Calu3 (cell line): ENCODE measurements around the gene PCGF1. TPM values are rescaled to one million over a fixed set of nuclear protein-coding genes. Genes with fewer than 3 reads are reported as not detected.

ENCODE experiments used
- BruUV-seq: library from RNA; stranded (reverse); fragments of 400-500 nt; replicated peaks from 2 replicates; lab custom pipeline; 2021; lab: Mats Ljungman, UMichigan
- CTCF ChIA-PET: fragments of 300-600 bp; sonication (Branson Sonifier 250); formaldehyde crosslinking; loops from one replicate; lab custom pipeline; 2022; ENCODE audit warnings: antibody characterized with exemption; lab: Charles Lee
- DNase-seq: peaks from one replicate; pipeline ENCODE4 v3.0.0; 2022
- H3K27ac Mint-ChIP-seq: one replicate; pipeline ENCODE4 v1.8.0; 2022; ENCODE audit warnings: mixed read lengths; ENCODE audit not compliant: unreplicated experiment
- H3K27me3 Mint-ChIP-seq: one replicate; pipeline ENCODE4 v1.8.0; 2022; ENCODE audit warnings: mixed read lengths; ENCODE audit not compliant: unreplicated experiment
- H3K36me3 Mint-ChIP-seq: one replicate; pipeline ENCODE4 v1.8.0; 2022; ENCODE audit warnings: mild to moderate bottlenecking, moderate library complexity, mixed read lengths; ENCODE audit not compliant: insufficient read depth, unreplicated experiment
- H3K4me1 Mint-ChIP-seq: one replicate; pipeline ENCODE4 v1.8.0; 2022; ENCODE audit warnings: mild to moderate bottlenecking, low read depth, mixed read lengths; ENCODE audit not compliant: unreplicated experiment
- H3K4me3 Mint-ChIP-seq: one replicate; pipeline ENCODE4 v1.8.0; 2022; ENCODE audit warnings: mild to moderate bottlenecking, low read depth, moderate library complexity, mixed read lengths; ENCODE audit not compliant: unreplicated experiment
- H3K9me3 Mint-ChIP-seq: one replicate; pipeline ENCODE4 v1.8.0; 2022; ENCODE audit warnings: low read depth, mixed read lengths; ENCODE audit not compliant: unreplicated experiment
- intact Hi-C: fragments of 100-400 bp; cut with micrococcal nuclease; formaldehyde crosslinking; loops from one replicate; pipeline ENCODE4 v1.10.0; 2022; ENCODE audit not compliant: unreplicated experiment
- total RNA-seq: library from RNA; stranded (reverse); gene quantifications from 2 replicates; pipeline ENCODE4 v1.2.3, GENCODE V29; 2022
- TF ChIP-seq, protein P1 (sequence below): fragments of 200-600 bp; IDR thresholded peaks from one replicate; pipeline ENCODE4 v1.8.0; 2022; ENCODE audit warnings: antibody characterized with exemption; ENCODE audit not compliant: unreplicated experiment

Gene PCGF1
- total RNA-seq, 1 experiment from 2014 or later, result 25.9 TPM

DNA sequence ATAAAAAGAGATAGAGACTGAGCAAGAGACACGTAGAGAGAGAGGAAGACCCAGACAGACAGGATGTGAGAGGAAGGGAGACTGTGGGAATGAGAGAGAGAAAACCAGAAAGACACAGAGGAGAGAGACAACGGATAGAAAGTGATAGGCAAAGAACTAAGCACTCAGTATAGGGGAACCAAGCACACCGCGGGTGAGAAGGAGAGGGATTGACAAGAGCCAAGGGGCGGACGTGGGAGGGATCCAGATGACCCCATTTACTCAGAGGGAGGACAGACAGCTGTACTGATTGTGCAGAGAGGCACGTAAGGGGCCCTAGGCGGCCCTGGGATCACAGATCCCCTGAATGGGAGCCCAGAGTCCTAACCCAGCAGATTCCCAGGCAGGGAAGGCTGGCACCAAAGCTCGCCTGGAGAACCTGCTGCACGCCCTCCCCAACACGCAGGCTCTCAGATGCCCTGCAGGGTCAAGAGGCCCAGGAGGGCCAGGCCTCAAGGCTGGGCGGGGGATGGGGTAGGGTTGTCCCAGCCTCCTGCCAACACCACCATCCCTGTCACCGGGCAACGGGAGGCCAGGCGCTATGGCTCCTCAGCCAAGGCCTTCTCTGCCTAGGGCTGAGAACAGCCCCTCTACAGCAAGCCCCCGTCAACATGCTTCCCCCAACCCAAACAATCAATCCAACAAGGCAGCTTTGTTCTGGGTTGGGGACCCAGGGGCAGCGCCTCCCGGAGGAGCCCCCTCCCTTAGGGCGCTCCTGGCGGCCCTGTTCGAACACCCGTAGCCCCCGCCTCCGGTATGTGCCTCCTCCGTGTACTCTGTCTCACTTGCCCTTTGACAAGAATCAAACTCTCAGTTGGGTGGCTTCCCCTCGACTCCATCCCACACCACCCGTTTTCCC lies 45.7 kb upstream of the PCGF1 start:
- Mint-ChIP-seq H3K27me3 (no peaks in the 10 kb centered on the region), H3K9me3 (no peaks in the 10 kb centered on the region), H3K4me1 (peaks cover 27% of the 10 kb centered on the region), H3K27ac (peak overlapping the region; percentile 1), H3K4me3 (peak overlapping the region; percentile 46), H3K36me3 (peaks cover 34% of the 10 kb centered on the region)
- no peak for DNase-seq
- TF ChIP-seq, protein P1, sequence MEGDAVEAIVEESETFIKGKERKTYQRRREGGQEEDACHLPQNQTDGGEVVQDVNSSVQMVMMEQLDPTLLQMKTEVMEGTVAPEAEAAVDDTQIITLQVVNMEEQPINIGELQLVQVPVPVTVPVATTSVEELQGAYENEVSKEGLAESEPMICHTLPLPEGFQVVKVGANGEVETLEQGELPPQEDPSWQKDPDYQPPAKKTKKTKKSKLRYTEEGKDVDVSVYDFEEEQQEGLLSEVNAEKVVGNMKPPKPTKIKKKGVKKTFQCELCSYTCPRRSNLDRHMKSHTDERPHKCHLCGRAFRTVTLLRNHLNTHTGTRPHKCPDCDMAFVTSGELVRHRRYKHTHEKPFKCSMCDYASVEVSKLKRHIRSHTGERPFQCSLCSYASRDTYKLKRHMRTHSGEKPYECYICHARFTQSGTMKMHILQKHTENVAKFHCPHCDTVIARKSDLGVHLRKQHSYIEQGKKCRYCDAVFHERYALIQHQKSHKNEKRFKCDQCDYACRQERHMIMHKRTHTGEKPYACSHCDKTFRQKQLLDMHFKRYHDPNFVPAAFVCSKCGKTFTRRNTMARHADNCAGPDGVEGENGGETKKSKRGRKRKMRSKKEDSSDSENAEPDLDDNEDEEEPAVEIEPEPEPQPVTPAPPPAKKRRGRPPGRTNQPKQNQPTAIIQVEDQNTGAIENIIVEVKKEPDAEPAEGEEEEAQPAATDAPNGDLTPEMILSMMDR, result no peak
- no TSS peak for BruUV-seq
- intact Hi-C loops, result no loop called here
- CTCF ChIA-PET, result interaction anchor here (0.6 kb wide), 1 partner anchor 511 kb away, joined by 4 read pairs; no protein-coding TSS in a partner anchor

DNA sequence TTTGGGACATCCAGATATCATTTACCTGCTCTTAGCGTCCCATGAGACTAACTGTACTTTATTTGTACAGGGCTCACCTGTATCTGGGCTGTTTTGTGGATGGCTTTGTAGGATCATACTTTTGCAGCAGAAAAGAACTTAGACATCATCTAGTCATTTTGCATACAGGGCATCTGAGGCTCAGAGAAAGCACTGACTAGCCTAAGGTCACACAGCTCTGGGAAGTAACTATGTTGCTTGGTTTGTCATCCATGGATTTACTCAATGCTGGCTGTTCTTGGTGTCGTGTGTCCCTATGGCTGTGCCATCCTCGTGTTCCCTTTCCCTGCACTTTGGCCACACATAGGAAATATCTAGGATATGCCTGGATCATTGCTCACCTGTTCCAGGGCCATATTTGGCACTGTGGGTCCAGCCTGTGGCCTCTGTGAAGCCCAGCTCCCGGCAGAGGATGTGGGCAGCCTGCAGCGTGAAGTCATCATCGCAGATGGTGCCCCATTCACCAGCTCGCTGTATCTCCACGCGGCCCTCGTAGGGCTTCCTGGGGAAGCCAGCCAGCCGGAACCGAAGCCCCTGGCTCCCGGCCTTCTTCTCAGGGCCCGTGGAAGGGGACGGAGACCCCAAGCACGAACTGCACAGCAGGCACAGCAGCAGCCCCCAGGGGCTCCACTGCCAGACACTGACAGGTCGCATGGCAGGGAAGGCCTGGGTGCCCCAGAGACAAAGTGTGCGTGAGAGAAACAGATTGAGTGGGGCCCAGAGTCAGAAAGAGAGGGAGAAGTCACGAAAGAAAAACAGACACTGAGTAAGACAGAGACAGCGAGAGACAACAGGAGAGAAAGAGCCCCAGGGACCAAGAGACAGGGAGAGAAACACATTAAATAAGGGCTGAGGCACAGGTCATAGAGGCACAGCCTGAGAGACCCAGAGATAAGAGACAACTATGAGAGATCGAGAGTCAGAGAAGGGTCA lies 44.7 kb upstream of the PCGF1 start:
- Mint-ChIP-seq H3K36me3 (peaks cover 34% of the 10 kb centered on the region), H3K27ac (peak overlapping the region; percentile 1), H3K4me3 (no peak overlapping the region), H3K27me3 (no peaks in the 10 kb centered on the region), H3K4me1 (peaks cover 27% of the 10 kb centered on the region), H3K9me3 (no peaks in the 10 kb centered on the region)
- CTCF ChIA-PET, result no interaction called here
- no TSS peak for BruUV-seq
- intact Hi-C loops, result no loop called here
- no peak for DNase-seq
- TF ChIP-seq, protein P1, result no peak

DNA sequence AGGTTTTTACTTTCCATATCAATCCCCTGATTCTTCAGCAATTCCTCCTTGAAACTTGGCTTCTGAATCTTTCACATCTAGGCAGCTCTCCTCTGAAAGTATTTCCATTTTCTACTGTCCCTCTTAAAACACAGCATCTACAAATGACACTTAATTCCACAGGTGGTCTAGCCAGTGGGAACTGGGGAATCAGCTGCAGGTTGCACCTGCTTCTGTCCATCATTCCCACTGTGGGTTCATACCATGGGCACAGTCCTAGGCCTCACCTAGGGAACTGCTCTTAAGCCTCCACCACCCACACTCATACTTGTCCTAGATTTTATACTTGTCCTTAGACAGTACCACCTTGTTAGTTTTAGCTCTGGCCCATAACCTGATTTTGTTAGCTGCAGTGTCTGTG lies 44.0 kb upstream of the PCGF1 start:
- TF ChIP-seq, protein P1, result no peak
- H3K27me3 Mint-ChIP-seq, result no peaks in the 10 kb centered on the region
- BruUV-seq, result no TSS peak
- peaks cover 27% of the 10 kb centered on the region for H3K4me1 Mint-ChIP-seq
- CTCF ChIA-PET, result no interaction called here
- H3K4me3 Mint-ChIP-seq, result no peak overlapping the region
- H3K36me3 Mint-ChIP-seq, result peaks cover 34% of the 10 kb centered on the region
- intact Hi-C loops, result no loop called here
- no peaks in the 10 kb centered on the region for H3K9me3 Mint-ChIP-seq
- no peak for DNase-seq
- H3K27ac Mint-ChIP-seq, result no peak overlapping the region

DNA sequence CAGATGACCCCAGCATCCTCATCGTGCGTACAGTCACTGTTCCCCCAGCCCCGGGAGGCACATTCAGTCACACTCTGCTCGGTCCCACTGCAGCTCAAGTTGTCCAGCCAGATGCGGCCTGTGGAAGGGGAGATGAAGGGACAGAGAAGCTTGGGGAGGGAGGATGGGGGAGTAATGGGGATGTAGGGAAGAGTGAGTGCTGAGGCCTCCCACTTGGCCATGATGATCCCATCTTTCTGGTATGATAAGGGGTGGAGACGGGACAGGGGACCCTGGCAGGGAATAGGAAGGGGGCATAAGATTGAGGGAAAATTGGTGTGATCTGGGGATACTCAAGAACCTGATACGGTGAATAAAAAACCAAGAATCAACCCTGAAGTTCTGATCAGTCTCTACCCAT lies 42.7 kb upstream of the PCGF1 start:
- no TSS peak for BruUV-seq
- H3K4me3 Mint-ChIP-seq, result peak overlapping the region; percentile 70
- H3K27me3 Mint-ChIP-seq, result no peaks in the 10 kb centered on the region
- CTCF ChIA-PET, result no interaction called here
- TF ChIP-seq, protein P1, result no peak
- peaks cover 26% of the 10 kb centered on the region for H3K36me3 Mint-ChIP-seq
- intact Hi-C loops, result no loop called here
- no peak overlapping the region for H3K27ac Mint-ChIP-seq
- peaks cover 27% of the 10 kb centered on the region for H3K4me1 Mint-ChIP-seq
- H3K9me3 Mint-ChIP-seq, result no peaks in the 10 kb centered on the region
- no peak for DNase-seq
